ENCODE results near the gene SMAD7.
"Not testable (repeated sequence)": the region's sequence is repeated elsewhere in the genome, so short reads cannot be mapped to it uniquely, and the experiment has no call there.

SMAD7 gene

GRCh38 chr18:48875942-48876511 lies 74.7 kb downstream of the SMAD7 start:
- H3K27ac ChIP-seq: no peak overlapping the region
- TF ChIP-seq CTCF (conservative IDR thresholded peaks at IDR 0.05): no peak

- TF ChIP-seq CTCF (conservative IDR thresholded peaks at IDR 0.05): no peak
- no peak overlapping the region for H3K27ac ChIP-seq
These were observed 75.3 kb downstream of the SMAD7 start for GRCh38 chr18:48875314-48875941.

GRCh38 chr18:48874701-48875162 lies 76.0 kb downstream of the SMAD7 start:
- H3K27ac ChIP-seq: no peak overlapping the region
- no peak for TF ChIP-seq CTCF (conservative IDR thresholded peaks at IDR 0.05)

- no peak overlapping the region for H3K27ac ChIP-seq
- no peak for TF ChIP-seq CTCF (conservative IDR thresholded peaks at IDR 0.05)
These were observed 76.5 kb downstream of the SMAD7 start for GRCh38 chr18:48874233-48874632.

GRCh38 chr18:48872234-48873145 lies 78.3 kb downstream of the SMAD7 start:
- no peak for TF ChIP-seq CTCF (conservative IDR thresholded peaks at IDR 0.05)
- H3K27ac ChIP-seq: no peak overlapping the region

- no peak overlapping the region for H3K27ac ChIP-seq
- no peak for TF ChIP-seq CTCF (conservative IDR thresholded peaks at IDR 0.05)
These were observed 79.2 kb downstream of the SMAD7 start for GRCh38 chr18:48871391-48872166.

- not testable (repeated sequence) for H3K27ac ChIP-seq
These were observed 79.8 kb downstream of the SMAD7 start for GRCh38 chr18:48870926-48871325.

Measured in VCaP (cell line).